SK-N-SH treated with all-trans-retinoic acid at 6 μM for 48 hours (cell line): Measurements from ENCODE around the gene OPHN1.

Experiments
- ATAC-seq: fragments of 200-7000 bp; cut with Tn5 transposase; 3 replicates; pipeline ENCODE4 v1.9.1; 2020; ENCODE audit warnings: mild to moderate bottlenecking, moderate library complexity
- ARNTL ChIP-seq: fragments of 450-650 bp; formaldehyde crosslinking; IDR thresholded peaks from 2 replicates; pipeline ENCODE4 v1.5.0; 2020; ENCODE audit warnings: low read depth, mild to moderate bottlenecking, moderate library complexity, borderline replicate concordance
- BACH2 ChIP-seq: fragments of 250-450 bp; sonication (Bioruptor Pico); IDR thresholded peaks from 2 replicates; pipeline ENCODE4 v1.9.0; 2021; ENCODE audit warnings: mild to moderate bottlenecking, borderline replicate concordance
- CSDC2 ChIP-seq: fragments of 250-450 bp; sonication (Bioruptor Pico); IDR thresholded peaks from 2 replicates; pipeline ENCODE4 v1.5.0; 2020; ENCODE audit warnings: mild to moderate bottlenecking, moderate library complexity
- ESRRG ChIP-seq: fragments of 250-450 bp; sonication (Bioruptor Pico); IDR thresholded peaks from 2 replicates; pipeline ENCODE4 v1.6.1; 2021; ENCODE audit warnings: mild to moderate bottlenecking
- GLIS3 ChIP-seq: fragments of 250-450 bp; sonication (Bioruptor Pico); IDR thresholded peaks from 2 replicates; pipeline ENCODE4 v1.5.0; 2020; ENCODE audit warnings: mild to moderate bottlenecking, moderate library complexity
- ISL1 ChIP-seq: fragments of 250-450 bp; sonication (Bioruptor Pico); IDR thresholded peaks from 2 replicates; pipeline ENCODE4 v2.1.2; 2022; ENCODE audit warnings: mild to moderate bottlenecking, moderate library complexity
- OSR1 ChIP-seq: fragments of 250-450 bp; sonication (Bioruptor Pico); IDR thresholded peaks from 2 replicates; pipeline ENCODE4 v1.8.0; 2022; ENCODE audit warnings: moderate library complexity, mild to moderate bottlenecking, inconsistent platforms
- PPARA ChIP-seq: fragments of 250-450 bp; sonication (Bioruptor Pico); IDR thresholded peaks from 2 replicates; pipeline ENCODE4 v1.5.0; 2020; ENCODE audit warnings: mild to moderate bottlenecking, borderline replicate concordance
- RARB ChIP-seq: fragments of 250-450 bp; sonication (Bioruptor Pico); IDR thresholded peaks from 2 replicates; pipeline ENCODE4 v1.8.0; 2021; ENCODE audit warnings: mild to moderate bottlenecking, moderate library complexity
- SNAI2 ChIP-seq: fragments of 250-450 bp; sonication (Bioruptor Pico); IDR thresholded peaks from 2 replicates; pipeline ENCODE4 v1.5.0; 2020; ENCODE audit warnings: mild to moderate bottlenecking, moderate library complexity
- TCF4 ChIP-seq: fragments of 250-450 bp; sonication (Bioruptor Pico); IDR thresholded peaks from 2 replicates; pipeline ENCODE4 v1.8.0; 2021; ENCODE audit warnings: mild to moderate bottlenecking, moderate library complexity, borderline replicate concordance
- TOX ChIP-seq: fragments of 250-450 bp; sonication (Bioruptor Pico); IDR thresholded peaks from 2 replicates; pipeline ENCODE4 v1.8.0; 2021; ENCODE audit warnings: mild to moderate bottlenecking, moderate library complexity, borderline replicate concordance
- ZC3H10 ChIP-seq: fragments of 250-450 bp; sonication (Bioruptor Pico); IDR thresholded peaks from 2 replicates; pipeline ENCODE4 v1.5.1; 2021; ENCODE audit warnings: mild to moderate bottlenecking, moderate library complexity
- ZFP3 ChIP-seq: fragments of 250-450 bp; sonication (Bioruptor Pico); IDR thresholded peaks from 2 replicates; pipeline ENCODE4 v1.5.0; 2020; ENCODE audit warnings: mild to moderate bottlenecking, moderate library complexity
- ZFP30 ChIP-seq: fragments of 450-650 bp; formaldehyde crosslinking; IDR thresholded peaks from 2 replicates; pipeline ENCODE4 v1.5.0; 2022; ENCODE audit warnings: mild to moderate bottlenecking, moderate library complexity
- ZNF565 ChIP-seq: fragments of 450-650 bp; formaldehyde crosslinking; conservative IDR thresholded peaks from 2 replicates; pipeline ENCODE4 v1.5.0; 2020; ENCODE audit warnings: low read depth, mild to moderate bottlenecking, moderate library complexity
- ZNF70 ChIP-seq: fragments of 450-650 bp; formaldehyde crosslinking; IDR thresholded peaks from 2 replicates; pipeline ENCODE4 v1.5.0; 2020; ENCODE audit warnings: mild to moderate bottlenecking, moderate library complexity
- ZNF8 ChIP-seq: fragments of 450-650 bp; formaldehyde crosslinking; IDR thresholded peaks from 2 replicates; pipeline ENCODE4 v1.5.0; 2020; ENCODE audit warnings: mild to moderate bottlenecking, moderate library complexity
- TF ChIP-seq, protein P1 (sequence below): fragments of 250-450 bp; sonication (Bioruptor Pico); IDR thresholded peaks from 2 replicates; pipeline ENCODE4 v1.5.1; 2020; ENCODE audit warnings: low read depth, mild to moderate bottlenecking, moderate library complexity
- TF ChIP-seq, protein P2 (sequence below): fragments of 250-450 bp; sonication (Bioruptor Pico); IDR thresholded peaks from 2 replicates; pipeline ENCODE4 v1.5.1; 2021; ENCODE audit warnings: mild to moderate bottlenecking, moderate library complexity
- TF ChIP-seq, protein P3 (sequence below): fragments of 250-450 bp; sonication (Bioruptor Pico); IDR thresholded peaks from 2 replicates; pipeline ENCODE4 v1.8.0; 2020; ENCODE audit warnings: mild to moderate bottlenecking, moderate library complexity, borderline replicate concordance
- TF ChIP-seq, protein P4 (sequence below): fragments of 250-450 bp; sonication (Bioruptor Pico); IDR thresholded peaks from 2 replicates; pipeline ENCODE4 v1.5.0; 2020; ENCODE audit warnings: mild to moderate bottlenecking, moderate library complexity
- TF ChIP-seq, protein P5 (sequence below): fragments of 250-450 bp; sonication (Bioruptor Pico); IDR thresholded peaks from 2 replicates; pipeline ENCODE4 v1.8.0; 2021; ENCODE audit warnings: low read depth, mild to moderate bottlenecking, moderate library complexity, borderline replicate concordance

OPHN1 gene

DNA sequence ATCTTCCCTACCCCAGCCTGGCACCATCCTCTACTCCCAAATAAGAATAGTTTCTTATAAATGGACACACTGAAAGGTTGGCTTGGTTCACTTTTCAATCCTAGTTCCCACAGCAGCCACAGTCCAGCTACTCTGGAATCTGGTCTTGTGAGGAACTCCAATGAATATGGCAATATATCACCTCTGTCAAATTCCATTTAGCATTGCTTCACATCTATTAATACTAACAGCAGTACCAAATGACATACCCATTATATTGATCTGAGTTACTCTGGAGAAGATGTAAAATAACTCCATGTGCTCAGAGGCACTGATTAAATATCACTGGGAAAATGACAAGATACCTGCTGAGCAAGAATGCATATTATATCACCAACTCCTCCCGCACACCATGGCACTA lies 8.6 kb downstream of the OPHN1 start:
- no peak for TF ChIP-seq OSR1 (CRISPR knock-in tag)
- no peak for TF ChIP-seq BACH2 (CRISPR knock-in tag)
- TF ChIP-seq, protein P1, sequence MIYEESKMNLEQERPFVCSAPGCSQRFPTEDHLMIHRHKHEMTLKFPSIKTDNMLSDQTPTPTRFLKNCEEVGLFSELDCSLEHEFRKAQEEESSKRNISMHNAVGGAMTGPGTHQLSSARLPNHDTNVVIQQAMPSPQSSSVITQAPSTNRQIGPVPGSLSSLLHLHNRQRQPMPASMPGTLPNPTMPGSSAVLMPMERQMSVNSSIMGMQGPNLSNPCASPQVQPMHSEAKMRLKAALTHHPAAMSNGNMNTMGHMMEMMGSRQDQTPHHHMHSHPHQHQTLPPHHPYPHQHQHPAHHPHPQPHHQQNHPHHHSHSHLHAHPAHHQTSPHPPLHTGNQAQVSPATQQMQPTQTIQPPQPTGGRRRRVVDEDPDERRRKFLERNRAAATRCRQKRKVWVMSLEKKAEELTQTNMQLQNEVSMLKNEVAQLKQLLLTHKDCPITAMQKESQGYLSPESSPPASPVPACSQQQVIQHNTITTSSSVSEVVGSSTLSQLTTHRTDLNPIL (CRISPR knock-in tag), result no peak
- no peak for TF ChIP-seq TCF4 (CRISPR knock-in tag)
- no peak for TF ChIP-seq CSDC2 (CRISPR knock-in tag)
- no peak for TF ChIP-seq ISL1 (CRISPR knock-in tag)
- TF ChIP-seq ESRRG (CRISPR knock-in tag), result no peak
- TF ChIP-seq, protein P2, sequence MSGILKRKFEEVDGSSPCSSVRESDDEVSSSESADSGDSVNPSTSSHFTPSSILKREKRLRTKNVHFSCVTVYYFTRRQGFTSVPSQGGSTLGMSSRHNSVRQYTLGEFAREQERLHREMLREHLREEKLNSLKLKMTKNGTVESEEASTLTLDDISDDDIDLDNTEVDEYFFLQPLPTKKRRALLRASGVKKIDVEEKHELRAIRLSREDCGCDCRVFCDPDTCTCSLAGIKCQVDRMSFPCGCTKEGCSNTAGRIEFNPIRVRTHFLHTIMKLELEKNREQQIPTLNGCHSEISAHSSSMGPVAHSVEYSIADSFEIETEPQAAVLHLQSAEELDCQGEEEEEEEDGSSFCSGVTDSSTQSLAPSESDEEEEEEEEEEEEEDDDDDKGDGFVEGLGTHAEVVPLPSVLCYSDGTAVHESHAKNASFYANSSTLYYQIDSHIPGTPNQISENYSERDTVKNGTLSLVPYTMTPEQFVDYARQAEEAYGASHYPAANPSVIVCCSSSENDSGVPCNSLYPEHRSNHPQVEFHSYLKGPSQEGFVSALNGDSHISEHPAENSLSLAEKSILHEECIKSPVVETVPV, result no peak
- TF ChIP-seq ZNF8 (CRISPR knock-in tag), result no peak
- no peak for TF ChIP-seq RARB (CRISPR knock-in tag)
- TF ChIP-seq TOX (CRISPR knock-in tag), result no peak
- TF ChIP-seq PPARA (CRISPR knock-in tag), result no peak
- TF ChIP-seq, protein P3, sequence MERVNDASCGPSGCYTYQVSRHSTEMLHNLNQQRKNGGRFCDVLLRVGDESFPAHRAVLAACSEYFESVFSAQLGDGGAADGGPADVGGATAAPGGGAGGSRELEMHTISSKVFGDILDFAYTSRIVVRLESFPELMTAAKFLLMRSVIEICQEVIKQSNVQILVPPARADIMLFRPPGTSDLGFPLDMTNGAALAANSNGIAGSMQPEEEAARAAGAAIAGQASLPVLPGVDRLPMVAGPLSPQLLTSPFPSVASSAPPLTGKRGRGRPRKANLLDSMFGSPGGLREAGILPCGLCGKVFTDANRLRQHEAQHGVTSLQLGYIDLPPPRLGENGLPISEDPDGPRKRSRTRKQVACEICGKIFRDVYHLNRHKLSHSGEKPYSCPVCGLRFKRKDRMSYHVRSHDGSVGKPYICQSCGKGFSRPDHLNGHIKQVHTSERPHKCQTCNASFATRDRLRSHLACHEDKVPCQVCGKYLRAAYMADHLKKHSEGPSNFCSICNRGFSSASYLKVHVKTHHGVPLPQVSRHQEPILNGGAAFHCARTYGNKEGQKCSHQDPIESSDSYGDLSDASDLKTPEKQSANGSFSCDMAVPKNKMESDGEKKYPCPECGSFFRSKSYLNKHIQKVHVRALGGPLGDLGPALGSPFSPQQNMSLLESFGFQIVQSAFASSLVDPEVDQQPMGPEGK, result no peak
- no peak for TF ChIP-seq ZC3H10 (CRISPR knock-in tag)
- TF ChIP-seq GLIS3, result no peak
- TF ChIP-seq ZFP3 (CRISPR knock-in tag), result no peak
- no peak for ATAC-seq

DNA sequence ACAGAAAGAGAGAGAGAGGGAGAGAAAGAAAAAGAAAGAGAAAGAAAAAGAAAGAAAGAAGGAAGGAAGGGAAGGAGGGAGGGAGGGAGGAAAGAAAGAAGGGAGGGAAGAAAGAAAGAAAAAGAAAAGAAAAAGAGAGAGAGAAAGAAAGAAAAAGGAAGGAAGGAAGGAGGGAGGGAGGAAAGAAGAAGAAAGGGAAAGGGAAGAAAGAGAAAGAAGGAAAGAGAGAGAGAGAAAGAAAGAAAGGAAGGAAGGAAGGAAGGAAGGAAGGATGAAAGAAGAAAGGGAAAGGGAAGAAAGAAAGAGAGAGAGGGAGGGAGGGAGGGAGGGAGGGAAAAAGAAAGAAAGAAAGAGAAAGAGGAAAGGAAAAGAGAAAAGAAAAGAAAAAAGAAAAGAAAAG lies 10.8 kb downstream of the OPHN1 start:
- no peak for ATAC-seq
- TF ChIP-seq CSDC2 (CRISPR knock-in tag) (no peak), OSR1 (CRISPR knock-in tag) (no peak), ZFP30 (CRISPR knock-in tag) (no peak), ZC3H10 (CRISPR knock-in tag) (no peak)
- TF ChIP-seq, all 23 proteins: peak for 0

DNA sequence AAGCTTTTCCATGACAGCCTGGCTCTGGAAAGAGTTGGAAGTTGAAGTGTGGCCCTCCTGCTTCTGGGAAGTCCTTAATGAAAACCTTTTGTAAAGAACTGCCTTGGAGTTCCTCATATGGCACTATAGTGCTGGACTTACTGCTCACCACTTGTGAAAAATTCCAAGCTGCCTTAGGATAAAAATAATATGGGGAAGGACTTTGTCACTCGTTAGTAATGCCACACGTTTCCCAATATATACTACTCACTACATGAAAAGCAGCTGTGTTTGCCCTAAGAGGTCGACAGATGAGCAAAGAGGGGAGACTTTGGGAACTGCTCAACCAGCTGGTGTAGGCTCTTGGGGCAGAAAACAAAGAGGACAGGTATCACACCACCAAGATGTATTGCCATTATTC lies 11.7 kb downstream of the OPHN1 start:
- TF ChIP-seq ZNF8 (CRISPR knock-in tag) (no peak), ARNTL (CRISPR knock-in tag) (no peak), OSR1 (CRISPR knock-in tag) (no peak), ZFP30 (CRISPR knock-in tag) (no peak), ZFP3 (CRISPR knock-in tag) (no peak), ZNF70 (no peak), TCF4 (CRISPR knock-in tag) (no peak), ISL1 (CRISPR knock-in tag) (no peak), BACH2 (CRISPR knock-in tag) (no peak), SNAI2 (CRISPR knock-in tag) (no peak), ZNF565 (no peak), TOX (CRISPR knock-in tag) (no peak), CSDC2 (CRISPR knock-in tag) (no peak), GLIS3 (no peak), RARB (CRISPR knock-in tag) (no peak)
- TF ChIP-seq, protein P4, sequence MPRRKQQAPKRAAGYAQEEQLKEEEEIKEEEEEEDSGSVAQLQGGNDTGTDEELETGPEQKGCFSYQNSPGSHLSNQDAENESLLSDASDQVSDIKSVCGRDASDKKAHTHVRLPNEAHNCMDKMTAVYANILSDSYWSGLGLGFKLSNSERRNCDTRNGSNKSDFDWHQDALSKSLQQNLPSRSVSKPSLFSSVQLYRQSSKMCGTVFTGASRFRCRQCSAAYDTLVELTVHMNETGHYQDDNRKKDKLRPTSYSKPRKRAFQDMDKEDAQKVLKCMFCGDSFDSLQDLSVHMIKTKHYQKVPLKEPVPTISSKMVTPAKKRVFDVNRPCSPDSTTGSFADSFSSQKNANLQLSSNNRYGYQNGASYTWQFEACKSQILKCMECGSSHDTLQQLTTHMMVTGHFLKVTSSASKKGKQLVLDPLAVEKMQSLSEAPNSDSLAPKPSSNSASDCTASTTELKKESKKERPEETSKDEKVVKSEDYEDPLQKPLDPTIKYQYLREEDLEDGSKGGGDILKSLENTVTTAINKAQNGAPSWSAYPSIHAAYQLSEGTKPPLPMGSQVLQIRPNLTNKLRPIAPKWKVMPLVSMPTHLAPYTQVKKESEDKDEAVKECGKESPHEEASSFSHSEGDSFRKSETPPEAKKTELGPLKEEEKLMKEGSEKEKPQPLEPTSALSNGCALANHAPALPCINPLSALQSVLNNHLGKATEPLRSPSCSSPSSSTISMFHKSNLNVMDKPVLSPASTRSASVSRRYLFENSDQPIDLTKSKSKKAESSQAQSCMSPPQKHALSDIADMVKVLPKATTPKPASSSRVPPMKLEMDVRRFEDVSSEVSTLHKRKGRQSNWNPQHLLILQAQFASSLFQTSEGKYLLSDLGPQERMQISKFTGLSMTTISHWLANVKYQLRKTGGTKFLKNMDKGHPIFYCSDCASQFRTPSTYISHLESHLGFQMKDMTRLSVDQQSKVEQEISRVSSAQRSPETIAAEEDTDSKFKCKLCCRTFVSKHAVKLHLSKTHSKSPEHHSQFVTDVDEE (CRISPR knock-in tag), result no peak
- TF ChIP-seq, protein P3, result no peak
- TF ChIP-seq, protein P1 (CRISPR knock-in tag), result no peak
- TF ChIP-seq, protein P5, sequence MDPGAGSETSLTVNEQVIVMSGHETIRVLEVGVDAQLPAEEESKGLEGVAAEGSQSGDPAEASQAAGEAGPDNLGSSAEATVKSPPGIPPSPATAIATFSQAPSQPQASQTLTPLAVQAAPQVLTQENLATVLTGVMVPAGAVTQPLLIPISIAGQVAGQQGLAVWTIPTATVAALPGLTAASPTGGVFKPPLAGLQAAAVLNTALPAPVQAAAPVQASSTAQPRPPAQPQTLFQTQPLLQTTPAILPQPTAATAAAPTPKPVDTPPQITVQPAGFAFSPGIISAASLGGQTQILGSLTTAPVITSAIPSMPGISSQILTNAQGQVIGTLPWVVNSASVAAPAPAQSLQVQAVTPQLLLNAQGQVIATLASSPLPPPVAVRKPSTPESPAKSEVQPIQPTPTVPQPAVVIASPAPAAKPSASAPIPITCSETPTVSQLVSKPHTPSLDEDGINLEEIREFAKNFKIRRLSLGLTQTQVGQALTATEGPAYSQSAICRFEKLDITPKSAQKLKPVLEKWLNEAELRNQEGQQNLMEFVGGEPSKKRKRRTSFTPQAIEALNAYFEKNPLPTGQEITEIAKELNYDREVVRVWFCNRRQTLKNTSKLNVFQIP, result no peak
- ATAC-seq, result no peak
